Tibial artery (tissue), 4 donors: ENCODE measurements around the gene VMAC.
A peak's percentile ranks its signal among the peaks of the same experiment; 100 is the strongest.

ENCODE experiments used
- DNase-seq, 2 donors: peaks; one replicate each; pipeline ENCODE4 v3.0.0-alpha.2; 2019
- H3K27ac ChIP-seq, 2 donors: fragments of 200-600 bp; sonication (generic) in 1 of 2; 1 replicate in 1 of 2; 2 replicates in 1 of 2; pipeline ENCODE4 v1.5.1; 2018 to 2019; ENCODE audit warnings: mild to moderate bottlenecking in 1 of 2
- H3K27me3 ChIP-seq, 2 donors: fragments of 200-600 bp; sonication (generic) in 1 of 2; one replicate each; pipeline versions ENCODE4 v1.5.1 to v1.6.0; 2016 to 2019
- H3K36me3 ChIP-seq, 3 donors: fragments of 200-600 bp; sonication (generic) in 2 of 3; one replicate each; pipeline ENCODE4 v1.5.1; 2016 to 2019; ENCODE audit warnings: mild to moderate bottlenecking in 2 of 3
- H3K4me1 ChIP-seq, 4 donors: fragments of 200-600 bp; sonication (generic) in 2 of 4; 1 replicate in 3 of 4; 2 replicates in 1 of 4; pipeline ENCODE4 v1.5.1; 2016 to 2019
- H3K4me3 ChIP-seq, 2 donors: fragments of 200-600 bp; sonication (generic) in 1 of 2; 1 replicate in 1 of 2; 2 replicates in 1 of 2; pipeline ENCODE4 v1.5.1; 2018 to 2019; ENCODE audit warnings: mild to moderate bottlenecking in 2 of 2
- H3K9me3 ChIP-seq, 3 donors: fragments of 200-600 bp; sonication (generic) in 1 of 3; one replicate each; pipeline ENCODE4 v1.5.1; 2016 to 2019
- intact Hi-C: fragments of 100-400 bp; cut with DNase I; formaldehyde crosslinking; loops from one replicate; pipeline ENCODE4 v1.15.0; 2023; ENCODE audit warnings: low total_unique reads
- TF ChIP-seq, protein P1 (sequence below), 2 experiments: fragments of 200-600 bp in 1 of 2; fragments of 450-650 bp in 1 of 2; IDR thresholded peaks; one replicate each; pipeline ENCODE4 v1.5.1; 2017 to 2019; ENCODE audit warnings: antibody characterized with exemption in 2 of 2, mild to moderate bottlenecking in 1 of 2, moderate library complexity in 1 of 2

VMAC gene

DNA sequence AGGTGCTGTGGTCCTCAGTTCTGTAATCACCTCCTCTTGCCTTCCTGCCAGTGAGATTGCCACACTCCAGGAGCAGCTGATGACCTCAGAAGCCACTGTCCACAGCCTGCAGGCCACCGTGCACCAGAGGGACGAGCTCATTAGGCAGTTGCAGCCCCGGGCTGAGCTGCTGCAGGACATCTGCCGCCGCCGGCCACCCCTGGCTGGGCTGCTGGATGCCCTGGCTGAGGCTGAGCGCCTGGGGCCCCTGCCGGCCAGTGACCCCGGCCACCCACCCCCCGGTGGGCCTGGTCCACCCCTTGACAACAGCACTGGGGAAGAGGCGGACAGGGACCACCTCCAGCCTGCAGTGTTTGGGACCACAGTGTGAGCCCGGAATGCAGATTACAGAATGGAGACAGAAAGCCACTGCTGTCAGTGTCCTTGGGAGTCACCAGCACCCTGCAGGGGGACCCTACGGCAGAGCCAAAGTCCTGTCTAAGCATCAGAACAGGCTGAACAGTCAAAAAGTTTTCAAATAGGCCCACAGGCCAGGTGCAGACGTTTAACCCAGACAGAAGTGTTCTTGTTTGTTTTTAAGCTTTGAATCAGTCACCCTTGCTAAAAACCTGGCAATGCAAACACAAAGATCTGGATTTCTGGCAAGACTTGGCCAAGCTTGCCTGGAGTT lies 4.2 kb downstream of the VMAC start:
- peaks cover 10 to 26% (median 18%) of the 10 kb centered on the region in 3 donors for H3K36me3 ChIP-seq
- peaks cover 0 to 22% (median 15%) of the 10 kb centered on the region in 4 donors for H3K4me1 ChIP-seq
- intact Hi-C loops = no loop called here
- H3K9me3 ChIP-seq = no peaks in the 10 kb centered on the region
- H3K27me3 ChIP-seq = no peaks in the 10 kb centered on the region
- H3K27ac ChIP-seq = no peak overlapping the region
- no peak overlapping the region for H3K4me3 ChIP-seq
- no peak for DNase-seq
- TF ChIP-seq, protein P1, sequence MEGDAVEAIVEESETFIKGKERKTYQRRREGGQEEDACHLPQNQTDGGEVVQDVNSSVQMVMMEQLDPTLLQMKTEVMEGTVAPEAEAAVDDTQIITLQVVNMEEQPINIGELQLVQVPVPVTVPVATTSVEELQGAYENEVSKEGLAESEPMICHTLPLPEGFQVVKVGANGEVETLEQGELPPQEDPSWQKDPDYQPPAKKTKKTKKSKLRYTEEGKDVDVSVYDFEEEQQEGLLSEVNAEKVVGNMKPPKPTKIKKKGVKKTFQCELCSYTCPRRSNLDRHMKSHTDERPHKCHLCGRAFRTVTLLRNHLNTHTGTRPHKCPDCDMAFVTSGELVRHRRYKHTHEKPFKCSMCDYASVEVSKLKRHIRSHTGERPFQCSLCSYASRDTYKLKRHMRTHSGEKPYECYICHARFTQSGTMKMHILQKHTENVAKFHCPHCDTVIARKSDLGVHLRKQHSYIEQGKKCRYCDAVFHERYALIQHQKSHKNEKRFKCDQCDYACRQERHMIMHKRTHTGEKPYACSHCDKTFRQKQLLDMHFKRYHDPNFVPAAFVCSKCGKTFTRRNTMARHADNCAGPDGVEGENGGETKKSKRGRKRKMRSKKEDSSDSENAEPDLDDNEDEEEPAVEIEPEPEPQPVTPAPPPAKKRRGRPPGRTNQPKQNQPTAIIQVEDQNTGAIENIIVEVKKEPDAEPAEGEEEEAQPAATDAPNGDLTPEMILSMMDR (IDR thresholded peaks at IDR 0.05) = no peak

DNA sequence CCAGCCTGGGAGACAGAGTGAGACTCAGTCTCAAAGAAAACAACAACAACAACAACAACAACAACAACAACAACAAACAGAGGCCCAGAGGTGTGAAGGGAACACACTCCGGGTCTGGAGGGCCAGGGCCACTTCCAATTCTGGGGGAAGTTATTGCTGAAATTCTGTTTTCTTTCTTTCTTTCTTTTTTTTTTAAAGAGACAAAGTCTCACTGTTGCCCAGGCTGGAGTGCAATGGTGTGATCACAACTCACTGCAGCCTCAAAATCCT lies 5.9 kb downstream of the VMAC start:
- H3K27ac ChIP-seq = no peak overlapping the region
- DNase-seq = no peak
- peaks cover 0 to 31% (median 17%) of the 10 kb centered on the region in 4 donors for H3K4me1 ChIP-seq
- peaks cover 10 to 37% (median 28%) of the 10 kb centered on the region in 3 donors for H3K36me3 ChIP-seq
- intact Hi-C loops = no loop called here
- no peaks in the 10 kb centered on the region for H3K27me3 ChIP-seq
- H3K4me3 ChIP-seq = no peak overlapping the region
- TF ChIP-seq, protein P1 (IDR thresholded peaks at IDR 0.05) = no peak
- H3K9me3 ChIP-seq = no peaks in the 10 kb centered on the region

DNA sequence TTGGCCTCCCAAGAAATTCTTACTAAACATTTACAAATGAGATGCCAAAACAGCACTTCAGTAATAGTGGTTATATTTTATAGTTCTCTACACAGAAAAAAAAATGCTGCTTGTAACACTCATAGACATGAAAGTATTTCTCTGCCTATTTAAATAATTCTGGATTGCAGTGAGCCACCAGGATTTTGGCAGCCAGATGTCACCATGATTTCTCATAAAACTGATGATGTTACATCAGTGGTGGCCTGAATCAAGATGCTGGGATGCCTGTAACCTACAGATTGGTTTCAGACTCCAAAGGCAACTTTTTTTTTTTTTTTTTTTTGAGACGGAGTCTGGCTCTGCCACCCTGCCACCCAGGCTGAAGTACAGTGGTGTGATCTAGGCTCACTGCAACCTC lies 6.7 kb downstream of the VMAC start:
- peaks cover 0 to 28% (median 10%) of the 10 kb centered on the region in 4 donors for H3K4me1 ChIP-seq
- no peaks in the 10 kb centered on the region for H3K9me3 ChIP-seq
- no peak overlapping the region for H3K4me3 ChIP-seq
- DNase-seq = no peak
- intact Hi-C loops = no loop called here
- H3K36me3 ChIP-seq = peaks cover 10 to 45% (median 36%) of the 10 kb centered on the region in 3 donors
- H3K27ac ChIP-seq = no peak overlapping the region
- H3K27me3 ChIP-seq = no peaks in the 10 kb centered on the region
- TF ChIP-seq, protein P1 (IDR thresholded peaks at IDR 0.05) = no peak

DNA sequence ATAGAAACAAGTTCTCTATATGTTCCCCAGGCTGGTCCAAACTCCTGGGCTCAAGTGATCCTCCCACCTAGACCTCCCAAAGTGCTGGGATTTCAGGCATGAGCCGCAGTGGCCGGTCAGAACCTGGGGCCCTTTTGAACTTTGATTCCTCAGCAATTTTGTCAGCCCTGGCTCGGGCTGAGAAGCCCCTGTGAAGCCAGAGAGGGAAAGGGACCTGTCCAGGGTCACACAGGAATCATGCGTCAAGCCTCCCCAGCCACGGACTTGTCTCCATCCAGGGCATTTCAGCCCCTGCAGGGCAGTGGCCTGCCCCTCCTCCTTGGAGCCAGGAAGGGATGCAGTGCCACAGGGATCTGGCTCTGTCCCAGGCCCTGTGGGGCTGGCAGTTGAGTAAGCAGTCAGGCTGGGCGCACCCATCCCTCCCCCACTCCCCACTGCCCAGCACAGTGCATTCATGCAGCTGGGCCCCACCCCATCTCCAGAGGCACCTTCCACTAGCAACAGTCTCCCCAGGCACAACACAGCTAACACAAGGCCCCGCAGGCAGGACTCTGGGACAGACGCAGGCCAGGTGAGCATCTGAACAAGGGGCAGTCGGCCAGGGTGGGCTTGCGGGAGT lies 9.2 kb downstream of the VMAC start, which contains the start of gene CAPS:
Gene CAPS, plus strand, starts transcription at position 516 of the 619 bp plus-strand sequence. CDS start 153 bp downstream, outside the sequence.
- intact Hi-C loops = no loop called here
- H3K27ac ChIP-seq = peak within 1 kb of the TSS; percentile 22 to 41
- no peaks in the 10 kb centered on the region for H3K27me3 ChIP-seq
- no peaks in the 10 kb centered on the region for H3K9me3 ChIP-seq
- H3K36me3 ChIP-seq = peaks cover 33 to 66% (median 59%) of the 10 kb centered on the region in 3 donors
- H3K4me3 ChIP-seq = no peak within 1 kb of the TSS
- H3K4me1 ChIP-seq = peaks cover 0 to 27% (median 9%) of the 10 kb centered on the region in 4 donors
- TF ChIP-seq, protein P1 (IDR thresholded peaks at IDR 0.05) = no peak
- DNase-seq = peak; percentile 42 to 78

DNA sequence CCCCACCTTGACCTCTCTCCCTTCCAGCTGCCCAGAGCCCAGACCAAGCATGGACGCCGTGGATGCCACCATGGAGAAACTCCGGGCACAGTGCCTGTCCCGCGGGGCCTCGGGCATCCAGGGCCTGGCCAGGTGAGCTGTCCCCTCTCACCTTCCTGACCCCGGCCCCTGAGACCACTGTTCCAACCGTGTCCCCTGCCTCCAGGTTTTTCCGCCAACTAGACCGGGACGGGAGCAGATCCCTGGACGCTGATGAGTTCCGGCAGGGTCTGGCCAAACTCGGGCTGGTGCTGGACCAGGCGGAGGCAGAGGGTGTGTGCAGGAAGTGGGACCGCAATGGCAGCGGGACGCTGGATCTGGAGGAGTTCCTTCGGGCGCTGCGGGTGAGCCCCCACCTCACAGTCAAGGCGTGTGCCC lies 9.7 kb downstream of the VMAC start:
- Histone ChIP-seq H3K27ac (peak overlapping the region; percentile 22 to 41), H3K4me3 (no peak overlapping the region), H3K27me3 (no peaks in the 10 kb centered on the region), H3K36me3 (peaks cover 34 to 66% (median 60%) of the 10 kb centered on the region in 3 donors), H3K9me3 (no peaks in the 10 kb centered on the region), H3K4me1 (peaks cover 0 to 24% (median 9%) of the 10 kb centered on the region in 4 donors)
- intact Hi-C loops = no loop called here
- DNase-seq = no peak
- TF ChIP-seq, protein P1 (IDR thresholded peaks at IDR 0.05) = no peak
